ENCODE measurements around the gene TARBP2.

TARBP2 gene

GRCh38 chr12:53497461-53497860, 3.6 kb upstream of the TARBP2 start:
- no peak for DNase-seq

GRCh38 chr12:53498235-53498630, 2.9 kb upstream of the TARBP2 start:
- DNase-seq = no peak

- DNase-seq = peak in 1 of 2 experiments; percentile 21
These were observed 1.6 kb upstream of the TARBP2 start, which contains the start of gene MAP3K12 for GRCh38 chr12:53499266-53500141. Gene MAP3K12 (minus strand): TSS chr12:53499458. CDS start chr12:53487391, 12,067 bp downstream.

- DNase-seq = peak; percentile 51 to 53
These were observed 824 bp upstream of the TARBP2 start for GRCh38 chr12:53500142-53500775.

- DNase-seq = no peak
These were observed 615 bp downstream of the TARBP2 start for GRCh38 chr12:53501615-53502181.

GRCh38 chr12:53502331-53502730, 1.2 kb downstream of the TARBP2 start:
- DNase-seq = no peak

GRCh38 chr12:53502983-53503728, 2.1 kb downstream of the TARBP2 start:
- DNase-seq = no peak

GRCh38 chr12:53504004-53504920, 3.2 kb downstream of the TARBP2 start:
- no peak for DNase-seq

- DNase-seq = no peak
These were observed 4.0 kb downstream of the TARBP2 start for GRCh38 chr12:53505086-53505485.

- DNase-seq = no peak
These were observed 4.7 kb downstream of the TARBP2 start for GRCh38 chr12:53505555-53506449.

- no peak for DNase-seq
These were observed 5.3 kb downstream of the TARBP2 start for GRCh38 chr12:53506450-53506785.

- DNase-seq = no peak
These were observed 6.0 kb downstream of the TARBP2 start, which contains the start of gene NPFF for GRCh38 chr12:53506881-53507602. Gene NPFF (minus strand): TSS chr12:53507484. CDS start chr12:53507474, 10 bp downstream.

GRCh38 chr12:53507603-53507885, 6.5 kb downstream of the TARBP2 start:
- DNase-seq = no peak

- DNase-seq = peak; percentile 71 to 72
These were observed 7.6 kb downstream of the TARBP2 start for GRCh38 chr12:53508534-53509170.

GRCh38 chr12:53510181-53510812, 9.2 kb downstream of the TARBP2 start:
- DNase-seq = no peak

- DNase-seq = no peak
These were observed 12.8 kb downstream of the TARBP2 start for GRCh38 chr12:53513712-53514410.

- no peak for DNase-seq
These were observed 13.7 kb downstream of the TARBP2 start for GRCh38 chr12:53514628-53515290.

GRCh38 chr12:53515291-53515680, 14.2 kb downstream of the TARBP2 start:
- no peak for DNase-seq
